Hepatocyte (in vitro differentiated cells): ENCODE measurements around the gene SLC25A21. TPM values are rescaled to one million over a fixed set of nuclear protein-coding genes. Genes with fewer than 3 reads are reported as not detected.

ENCODE experiments used
- DNase-seq: peaks from one replicate; pipeline ENCODE4 v3.0.0-alpha.2; 2016; ENCODE audit warnings: low spot score
- H2AFZ ChIP-seq: fragments of 200-600 bp; sonication (generic); 2 replicates; pipeline ENCODE4 v1.6.0; 2016; ENCODE audit warnings: antibody characterized with exemption, mild to moderate bottlenecking
- H3K27ac ChIP-seq: fragments of 200-600 bp; sonication (generic); 2 replicates; pipeline ENCODE4 v1.5.1; 2016; ENCODE audit warnings: mild to moderate bottlenecking
- H3K27me3 ChIP-seq: fragments of 200-600 bp; sonication (generic); 2 replicates; pipeline ENCODE4 v1.6.1; 2016
- H3K36me3 ChIP-seq: fragments of 200-600 bp; sonication (generic); replicated peaks from 2 replicates; pipeline ENCODE4 v1.5.1; 2016; ENCODE audit warnings: low read depth; ENCODE audit not compliant: insufficient read depth
- H3K4me1 ChIP-seq: fragments of 200-600 bp; sonication (generic); 2 replicates; pipeline ENCODE4 v1.5.1; 2016; ENCODE audit warnings: mild to moderate bottlenecking, moderate library complexity; ENCODE audit not compliant: insufficient read depth
- H3K4me2 ChIP-seq: fragments of 200-600 bp; sonication (generic); 2 replicates; pipeline ENCODE4 v1.6.0; 2016
- H3K4me3 ChIP-seq: fragments of 200-600 bp; sonication (generic); 2 replicates; pipeline ENCODE4 v1.5.1; 2016; ENCODE audit warnings: mild to moderate bottlenecking
- H3K79me2 ChIP-seq: fragments of 200-600 bp; sonication (generic); 2 replicates; pipeline ENCODE4 v1.6.0; 2017; ENCODE audit warnings: mild to moderate bottlenecking
- H3K9me2 ChIP-seq: fragments of 200-600 bp; sonication (generic); replicated peaks from 2 replicates; pipeline ENCODE4 v1.6.0; 2017; ENCODE audit warnings: mild to moderate bottlenecking; ENCODE audit not compliant: insufficient read depth
- H3K9me3 ChIP-seq: fragments of 200-600 bp; sonication (generic); 2 replicates; pipeline ENCODE4 v1.5.1; 2016; ENCODE audit warnings: low read depth, mild to moderate bottlenecking
- H4K20me1 ChIP-seq: fragments of 200-600 bp; sonication (generic); 2 replicates; pipeline ENCODE4 v1.6.0; 2016; ENCODE audit warnings: mild to moderate bottlenecking; ENCODE audit not compliant: insufficient read depth, poor library complexity, severe bottlenecking
- CTCF ChIP-seq: fragments of 200-600 bp; sonication (generic); IDR thresholded peaks from 2 replicates; pipeline ENCODE4 v1.5.1; 2016; ENCODE audit warnings: antibody characterized with exemption, mild to moderate bottlenecking; ENCODE audit not compliant: poor library complexity
- EZH2 ChIP-seq: fragments of 200-600 bp; sonication (generic); IDR thresholded peaks from 2 replicates; pipeline ENCODE4 v1.6.1; 2016; ENCODE audit warnings: antibody characterized with exemption, mild to moderate bottlenecking, borderline replicate concordance
- EZH2phosphoT487 ChIP-seq: fragments of 200-600 bp; sonication (generic); IDR thresholded peaks from one replicate; pipeline ENCODE4 v1.6.1; 2018; ENCODE audit warnings: antibody characterized with exemption, mild to moderate bottlenecking, low read depth, moderate library complexity; ENCODE audit not compliant: unreplicated experiment, severe bottlenecking
- WGBS: methylation state at CpG from one replicate; pipeline ENCODE4 v1.1.6; 2016; ENCODE audit warnings: low lambda C conversion rate; ENCODE audit errors: missing lambda C conversion rate; 5-methylcytosine and 5-hydroxymethylcytosine counted together
- polyA plus RNA-seq: library from polyadenylated mRNA; unstranded; fragments of >200 nt; fragmentation: Nextera tagmentation; extraction: Ambion mirVana; gene quantifications from 2 replicates; pipeline ENCODE4 v1.2.1, GENCODE V29; 2016
- total RNA-seq: library from RNA; depleted of rRNA; stranded (reverse); fragments of >200 nt; gene quantifications from 2 replicates; pipeline ENCODE4 v1.2.3, GENCODE V29; 2014

The SLC25A21 gene
- total and polyA plus RNA-seq, 2 experiments from 2014 or later, result 1.4 to 1.6 TPM

DNA sequence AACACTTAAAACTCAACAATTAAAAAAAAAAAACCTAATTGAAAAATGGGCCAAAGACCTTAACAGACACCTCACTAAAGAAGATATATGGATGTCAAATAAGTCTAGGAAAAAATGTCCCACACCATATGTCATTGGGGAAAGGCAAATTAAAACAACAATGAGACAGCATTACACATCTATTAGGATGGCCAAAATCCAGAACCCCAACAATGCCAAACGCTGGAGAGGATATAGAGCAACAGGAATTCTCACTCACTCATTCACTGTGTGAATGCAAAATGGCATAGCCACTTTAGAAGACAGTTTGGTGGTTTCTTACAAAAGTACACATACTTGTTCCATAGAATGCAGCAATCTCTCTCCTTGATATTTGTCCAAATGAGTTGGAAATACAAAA, 173.7 kb downstream of the SLC25A21 start:
- H3K27ac ChIP-seq, result no peak overlapping the region
- no peaks in the 10 kb centered on the region for H3K27me3 ChIP-seq
- H3K79me2 ChIP-seq, result no peaks in the 10 kb centered on the region
- no peak overlapping the region for H3K4me3 ChIP-seq
- no peak overlapping the region for H3K4me2 ChIP-seq
- H4K20me1 ChIP-seq, result no peaks in the 10 kb centered on the region
- no peaks in the 10 kb centered on the region for H3K4me1 ChIP-seq
- H3K9me2 ChIP-seq, result no peaks in the 10 kb centered on the region
- DNase-seq, result no peak
- H3K36me3 ChIP-seq, result no peaks in the 10 kb centered on the region
- H2AFZ ChIP-seq, result no peak overlapping the region
- H3K9me3 ChIP-seq, result no peaks in the 10 kb centered on the region
- TF ChIP-seq EZH2, result no peak
- TF ChIP-seq CTCF, result no peak
- TF ChIP-seq EZH2phosphoT487, result no peak
- WGBS, result 87% methylated on average over 1 of the region's 1 CpG

DNA sequence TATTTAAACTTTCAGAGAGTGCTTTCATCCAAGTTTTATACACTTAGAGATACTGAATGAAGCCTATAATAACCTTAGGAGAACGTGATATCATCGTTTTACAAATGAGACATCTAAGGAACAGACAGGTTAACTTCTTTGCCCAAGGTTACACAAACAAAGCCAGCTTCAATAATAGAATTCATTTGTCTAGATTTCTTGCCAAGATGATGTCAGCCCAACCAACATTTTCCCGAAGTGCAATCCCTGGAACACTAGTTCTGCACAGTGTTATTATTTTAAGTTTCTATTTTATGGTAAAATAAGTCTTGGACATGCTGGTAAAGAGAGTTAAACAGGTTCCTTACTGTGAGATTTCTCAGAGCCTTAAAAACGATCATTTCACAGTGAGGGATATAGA, 174.6 kb downstream of the SLC25A21 start:
- no peak for DNase-seq
- no peaks in the 10 kb centered on the region for H4K20me1 ChIP-seq
- H3K4me3 ChIP-seq, result no peak overlapping the region
- no peaks in the 10 kb centered on the region for H3K9me3 ChIP-seq
- no peaks in the 10 kb centered on the region for H3K9me2 ChIP-seq
- no peak overlapping the region for H3K27ac ChIP-seq
- H2AFZ ChIP-seq, result no peak overlapping the region
- no peak overlapping the region for H3K4me2 ChIP-seq
- TF ChIP-seq EZH2 (no peak), EZH2phosphoT487 (no peak), CTCF (no peak)
- no peaks in the 10 kb centered on the region for H3K4me1 ChIP-seq
- WGBS, result 65% methylated on average over 4 of the region's 4 CpGs
- no peaks in the 10 kb centered on the region for H3K79me2 ChIP-seq
- no peaks in the 10 kb centered on the region for H3K27me3 ChIP-seq
- H3K36me3 ChIP-seq, result no peaks in the 10 kb centered on the region

DNA sequence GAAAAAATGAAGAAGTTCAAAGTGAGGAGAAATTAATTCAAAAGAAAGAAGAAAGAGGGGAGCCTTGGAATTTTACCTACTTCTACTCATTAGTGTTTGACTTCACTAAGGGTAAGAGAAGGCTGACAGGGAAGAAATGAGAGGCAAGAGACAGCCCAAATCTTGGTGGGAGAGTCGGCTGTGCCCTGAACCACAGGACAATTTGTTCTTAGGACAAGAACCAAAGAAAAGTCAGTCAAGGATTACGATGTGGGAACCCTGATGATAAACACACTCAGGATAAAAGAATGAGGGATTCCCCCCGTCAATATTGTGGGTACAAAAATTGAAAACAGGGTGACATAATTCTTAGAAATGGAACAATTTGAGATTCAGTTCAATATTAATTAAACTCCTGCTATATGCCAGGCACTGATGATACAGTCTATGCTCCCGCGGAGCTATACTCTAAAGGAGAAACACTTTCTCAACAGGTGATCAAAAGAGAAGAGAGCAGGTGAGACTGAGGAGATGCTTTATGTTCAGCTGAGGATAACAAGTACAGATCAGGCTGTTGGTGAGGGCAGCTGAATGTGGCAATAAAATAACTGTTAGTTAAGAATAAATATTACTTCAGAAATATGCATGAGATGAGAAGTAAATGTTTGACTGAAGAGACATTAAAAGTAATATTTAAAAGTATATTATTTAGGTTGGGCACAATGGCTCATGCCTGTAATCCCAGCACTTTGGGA, 175.4 kb downstream of the SLC25A21 start:
- H3K27ac ChIP-seq, result no peak overlapping the region
- WGBS, result 91% methylated on average over 5 of the region's 5 CpGs
- H3K36me3 ChIP-seq, result no peaks in the 10 kb centered on the region
- H3K9me3 ChIP-seq, result no peaks in the 10 kb centered on the region
- no peaks in the 10 kb centered on the region for H3K4me1 ChIP-seq
- no peaks in the 10 kb centered on the region for H3K27me3 ChIP-seq
- no peak overlapping the region for H3K4me3 ChIP-seq
- no peaks in the 10 kb centered on the region for H4K20me1 ChIP-seq
- no peaks in the 10 kb centered on the region for H3K79me2 ChIP-seq
- no peak overlapping the region for H3K4me2 ChIP-seq
- H2AFZ ChIP-seq, result no peak overlapping the region
- H3K9me2 ChIP-seq, result no peaks in the 10 kb centered on the region
- DNase-seq, result no peak
- TF ChIP-seq CTCF, result no peak
- no peak for TF ChIP-seq EZH2phosphoT487
- no peak for TF ChIP-seq EZH2
